Fibroblast of mammary gland (primary cell): ENCODE measurements around the gene KRTDAP.

ENCODE experiments used
- DNase-seq: peaks from one replicate; pipeline ENCODE4 v3.0.0-alpha.2; 2010; ENCODE audit warnings: low read depth
- H3K4me3 ChIP-seq: 2 replicates; pipeline ENCODE4 v1.5.1; 2011; ENCODE audit warnings: low read depth, mild to moderate bottlenecking, low read length, moderate library complexity; ENCODE audit not compliant: control insufficient read depth
- TF ChIP-seq, protein P1 (sequence below): conservative IDR thresholded peaks from 2 replicates; pipeline ENCODE4 v1.5.1; 2011; ENCODE audit warnings: low read depth, low read length, inconsistent platforms; ENCODE audit not compliant: control insufficient read depth, insufficient read depth

KRTDAP gene, protein sequence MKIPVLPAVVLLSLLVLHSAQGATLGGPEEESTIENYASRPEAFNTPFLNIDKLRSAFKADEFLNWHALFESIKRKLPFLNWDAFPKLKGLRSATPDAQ

DNA sequence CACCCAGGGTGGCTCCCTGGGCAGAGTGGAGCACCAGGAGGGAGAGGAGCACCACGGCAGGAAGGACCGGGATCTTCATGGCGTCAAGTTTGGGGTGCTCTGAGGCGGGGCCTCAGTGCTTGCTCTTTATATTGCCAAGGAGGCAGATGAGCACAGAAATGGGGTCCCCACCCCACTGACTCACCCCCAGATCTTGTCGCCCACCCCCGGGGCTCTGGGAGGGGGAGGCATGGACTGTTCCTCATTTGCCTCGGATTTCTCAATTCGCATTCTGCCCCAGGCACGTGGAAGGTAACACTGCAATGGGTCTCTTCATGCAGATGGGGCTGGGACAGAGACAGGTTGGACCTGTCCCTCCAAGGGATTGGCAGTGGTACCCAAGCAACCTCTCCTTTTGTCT lies at the start of gene KRTDAP:
KRTDAP (minus strand) TSS at position 101 of the 400 bp plus-strand sequence; CDS start at position 79, 22 bp downstream.
- no peak within 1 kb of the TSS for H3K4me3 ChIP-seq
- TF ChIP-seq, protein P1, sequence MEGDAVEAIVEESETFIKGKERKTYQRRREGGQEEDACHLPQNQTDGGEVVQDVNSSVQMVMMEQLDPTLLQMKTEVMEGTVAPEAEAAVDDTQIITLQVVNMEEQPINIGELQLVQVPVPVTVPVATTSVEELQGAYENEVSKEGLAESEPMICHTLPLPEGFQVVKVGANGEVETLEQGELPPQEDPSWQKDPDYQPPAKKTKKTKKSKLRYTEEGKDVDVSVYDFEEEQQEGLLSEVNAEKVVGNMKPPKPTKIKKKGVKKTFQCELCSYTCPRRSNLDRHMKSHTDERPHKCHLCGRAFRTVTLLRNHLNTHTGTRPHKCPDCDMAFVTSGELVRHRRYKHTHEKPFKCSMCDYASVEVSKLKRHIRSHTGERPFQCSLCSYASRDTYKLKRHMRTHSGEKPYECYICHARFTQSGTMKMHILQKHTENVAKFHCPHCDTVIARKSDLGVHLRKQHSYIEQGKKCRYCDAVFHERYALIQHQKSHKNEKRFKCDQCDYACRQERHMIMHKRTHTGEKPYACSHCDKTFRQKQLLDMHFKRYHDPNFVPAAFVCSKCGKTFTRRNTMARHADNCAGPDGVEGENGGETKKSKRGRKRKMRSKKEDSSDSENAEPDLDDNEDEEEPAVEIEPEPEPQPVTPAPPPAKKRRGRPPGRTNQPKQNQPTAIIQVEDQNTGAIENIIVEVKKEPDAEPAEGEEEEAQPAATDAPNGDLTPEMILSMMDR: no peak
- no peak for DNase-seq

DNA sequence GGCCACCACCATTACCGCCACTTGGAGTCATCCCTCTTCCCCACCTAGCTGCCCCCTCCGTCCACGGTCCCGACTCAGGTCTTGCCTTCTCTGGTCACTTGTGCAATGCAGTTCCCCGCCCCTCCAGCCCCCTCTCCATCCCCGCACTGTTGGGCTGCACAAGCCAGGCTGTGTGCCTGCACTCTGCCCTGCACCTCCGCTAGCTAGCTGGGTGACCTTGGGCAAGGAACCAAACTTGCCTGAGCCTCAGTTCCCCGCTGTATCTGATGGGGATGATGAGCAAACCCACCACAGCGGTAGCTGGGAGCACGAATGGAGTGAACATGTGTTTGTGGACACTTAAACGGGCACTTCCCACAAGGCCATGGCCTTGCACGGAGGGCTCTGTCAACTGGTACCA lies 49.6 kb upstream of the KRTDAP start:
- TF ChIP-seq, protein P1: no peak
- no peak for DNase-seq
- no peak overlapping the region for H3K4me3 ChIP-seq

DNA sequence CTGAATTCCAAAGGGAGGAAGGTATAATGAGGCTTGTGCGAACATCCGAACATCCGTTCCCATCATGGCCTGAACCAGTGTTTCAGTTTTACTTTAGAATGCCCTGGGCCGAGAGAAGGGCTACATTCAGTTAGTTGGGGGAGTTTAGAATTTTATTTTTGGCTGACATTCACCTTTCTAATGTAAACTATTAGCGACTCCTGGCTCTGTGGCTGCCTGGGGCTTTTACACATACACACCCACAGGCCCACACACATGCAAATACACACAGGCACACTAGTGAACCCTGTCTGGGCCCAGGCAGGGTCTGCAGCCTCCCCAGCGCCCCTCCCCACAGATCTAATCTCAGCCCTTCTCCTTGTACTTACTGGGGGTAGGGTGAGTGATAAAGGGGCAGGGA lies 49.0 kb upstream of the KRTDAP start:
- DNase-seq: no peak
- TF ChIP-seq, protein P1: no peak
- no peak overlapping the region for H3K4me3 ChIP-seq

DNA sequence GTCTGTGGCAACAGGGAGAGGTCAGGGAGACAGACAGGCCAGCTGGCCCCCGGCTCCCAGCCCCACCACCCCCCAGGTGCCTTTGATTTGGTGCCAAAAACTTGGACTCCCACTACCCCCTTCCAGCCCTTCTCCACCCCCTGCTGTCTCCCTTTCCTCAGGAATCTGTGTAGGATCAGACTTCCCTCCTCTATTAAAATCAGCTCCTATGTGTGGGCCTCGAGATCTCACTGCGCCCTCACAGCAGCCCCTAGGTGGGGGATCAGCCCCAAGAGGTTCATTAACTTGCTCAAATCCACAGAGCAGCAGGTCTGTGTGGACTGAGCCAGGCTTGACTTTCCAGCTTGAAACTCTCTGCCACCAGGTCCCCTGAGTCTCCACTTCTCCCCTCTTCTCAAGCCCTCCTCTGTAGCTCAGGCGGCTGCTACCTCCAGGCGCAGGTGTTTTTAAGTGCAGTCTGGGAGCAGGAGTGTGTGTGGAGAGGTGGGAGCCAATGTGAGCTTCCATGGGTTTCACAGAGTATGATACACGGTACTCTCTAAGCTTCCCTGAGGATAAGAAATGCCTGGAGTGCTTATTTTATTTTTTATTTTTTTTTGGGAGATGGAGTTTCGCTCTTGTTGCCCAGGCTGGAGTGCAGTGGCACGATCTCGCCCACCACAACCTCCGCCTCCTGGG lies 44.7 kb upstream of the KRTDAP start:
- TF ChIP-seq, protein P1: no peak
- no peak overlapping the region for H3K4me3 ChIP-seq
- DNase-seq: no peak

DNA sequence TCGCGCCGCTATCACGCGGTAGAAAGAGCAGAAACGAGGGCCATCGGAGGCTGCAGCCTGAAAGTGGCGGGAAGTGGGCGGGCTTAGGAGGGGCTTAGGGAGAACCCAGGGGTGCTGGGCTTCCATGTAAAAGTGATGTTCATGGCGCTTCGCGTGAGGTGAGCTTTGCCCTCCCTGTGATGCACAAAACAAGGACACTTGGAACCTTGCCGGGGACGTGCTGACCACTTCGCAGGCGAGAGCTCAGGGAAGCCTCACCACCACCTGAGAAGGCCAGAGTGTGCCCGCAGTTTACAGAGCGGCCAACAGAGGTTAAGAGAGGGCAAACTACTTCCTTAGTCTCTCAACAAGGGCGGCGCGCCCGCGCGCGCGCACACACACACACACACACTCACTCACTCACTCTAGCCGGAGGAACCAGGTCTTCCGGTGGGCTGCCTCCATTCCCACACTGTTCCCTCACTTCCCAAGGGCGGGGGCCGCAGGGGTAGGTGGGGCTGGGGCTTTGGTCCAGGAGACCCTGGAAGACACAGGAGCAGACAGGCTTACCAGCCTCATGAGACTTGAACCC lies 43.6 kb upstream of the KRTDAP start:
- no peak overlapping the region for H3K4me3 ChIP-seq
- TF ChIP-seq, protein P1: no peak
- peak; percentile 41 for DNase-seq

DNA sequence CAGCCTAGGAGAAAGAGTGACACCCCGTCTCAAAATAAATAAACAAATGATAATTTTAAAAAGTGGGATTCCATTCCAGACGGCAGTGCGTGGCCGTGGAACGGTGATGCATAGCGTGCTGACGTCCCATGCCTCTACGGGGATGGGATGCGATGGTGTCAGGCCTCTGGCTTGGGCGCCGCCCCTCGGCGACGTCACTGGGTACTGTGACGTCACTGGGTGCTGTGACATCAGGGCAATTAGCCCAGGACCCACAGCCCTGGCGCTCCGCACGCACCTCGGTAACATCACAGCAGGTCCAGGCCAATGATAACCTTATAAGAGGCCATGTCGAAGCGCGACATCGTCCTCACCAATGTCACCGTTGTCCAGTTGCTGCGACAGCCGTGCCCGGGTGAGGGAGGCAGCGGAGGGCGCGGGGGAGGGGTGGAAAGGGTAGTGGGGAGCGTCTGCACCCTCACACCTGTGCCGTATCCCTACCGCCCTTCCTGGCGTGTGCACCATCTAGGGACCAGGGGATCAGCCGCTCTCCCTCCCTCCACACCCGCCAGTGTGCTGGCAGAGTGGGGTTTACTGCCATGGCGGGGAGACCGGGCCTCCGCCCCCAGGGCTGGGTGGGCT lies 43.0 kb upstream of the KRTDAP start, which contains the start of gene GAPDHS:
GAPDHS (plus strand) TSS at position 256 of the 621 bp plus-strand sequence; CDS start at position 328, 72 bp downstream.
- no peak within 1 kb of the TSS for H3K4me3 ChIP-seq
- TF ChIP-seq, protein P1: no peak
- no peak for DNase-seq
